Umbilical cord (tissue), 1 donor: ENCODE data around the gene ADTRP. TPM values are rescaled to one million over a fixed set of nuclear protein-coding genes. Genes with fewer than 3 reads are reported as not detected.

Experiments
- total RNA-seq: library from RNA; depleted of rRNA; stranded (reverse); fragments of >200 nt; gene quantifications from one replicate; pipeline ENCODE4 v1.2.3, GENCODE V29; 2014; ENCODE audit warnings: low replicate concordance; ENCODE audit not compliant: insufficient read depth

ADTRP gene
- total RNA-seq, 1 donor from 2014 or later, result 2.2 TPM

Other genes starting within 250 kb of the ADTRP start
- gene TMEM170B, start 241.1 kb downstream of the ADTRP start, total RNA-seq, result 11.6 TPM
- gene HIVEP1, start 233.5 kb upstream of the ADTRP start, total RNA-seq, result 36.4 TPM